Measurements from ENCODE around the gene GALNT2.

Gene GALNT2

GRCh38 chr1:230268371-230269170, 201.5 kb downstream of the GALNT2 start:
- Histone ChIP-seq H3K27me3 (ENCODE audit: insufficient read depth, poor library complexity, severe bottlenecking) (no peaks in the 10 kb centered on the region), H3K27ac (replicated peaks) (no peak overlapping the region), H3K4me3 (replicated peaks; ENCODE audit: insufficient read depth, low read length) (no peak overlapping the region)
- DNase-seq (ENCODE audit: low read depth in 1 of 2, low spot score in 1 of 2) = peak in 1 of 2 experiments; percentile 31
- TF ChIP-seq GABPA (IDR thresholded peaks at IDR 0.05; ENCODE audit: low read depth) (no peak), REST (IDR thresholded peaks at IDR 0.05; ENCODE audit: insufficient replicate concordance, low read depth) (no peak), POLR2AphosphoS5 (IDR thresholded peaks at IDR 0.05; ENCODE audit: low read depth) (no peak), SPI1 (IDR thresholded peaks at IDR 0.05; ENCODE audit: borderline replicate concordance, low read depth) (no peak)
- TF ChIP-seq, protein P1, sequence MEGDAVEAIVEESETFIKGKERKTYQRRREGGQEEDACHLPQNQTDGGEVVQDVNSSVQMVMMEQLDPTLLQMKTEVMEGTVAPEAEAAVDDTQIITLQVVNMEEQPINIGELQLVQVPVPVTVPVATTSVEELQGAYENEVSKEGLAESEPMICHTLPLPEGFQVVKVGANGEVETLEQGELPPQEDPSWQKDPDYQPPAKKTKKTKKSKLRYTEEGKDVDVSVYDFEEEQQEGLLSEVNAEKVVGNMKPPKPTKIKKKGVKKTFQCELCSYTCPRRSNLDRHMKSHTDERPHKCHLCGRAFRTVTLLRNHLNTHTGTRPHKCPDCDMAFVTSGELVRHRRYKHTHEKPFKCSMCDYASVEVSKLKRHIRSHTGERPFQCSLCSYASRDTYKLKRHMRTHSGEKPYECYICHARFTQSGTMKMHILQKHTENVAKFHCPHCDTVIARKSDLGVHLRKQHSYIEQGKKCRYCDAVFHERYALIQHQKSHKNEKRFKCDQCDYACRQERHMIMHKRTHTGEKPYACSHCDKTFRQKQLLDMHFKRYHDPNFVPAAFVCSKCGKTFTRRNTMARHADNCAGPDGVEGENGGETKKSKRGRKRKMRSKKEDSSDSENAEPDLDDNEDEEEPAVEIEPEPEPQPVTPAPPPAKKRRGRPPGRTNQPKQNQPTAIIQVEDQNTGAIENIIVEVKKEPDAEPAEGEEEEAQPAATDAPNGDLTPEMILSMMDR (IDR thresholded peaks at IDR 0.05; ENCODE audit: insufficient read depth, low read length) = no peak

DNA sequence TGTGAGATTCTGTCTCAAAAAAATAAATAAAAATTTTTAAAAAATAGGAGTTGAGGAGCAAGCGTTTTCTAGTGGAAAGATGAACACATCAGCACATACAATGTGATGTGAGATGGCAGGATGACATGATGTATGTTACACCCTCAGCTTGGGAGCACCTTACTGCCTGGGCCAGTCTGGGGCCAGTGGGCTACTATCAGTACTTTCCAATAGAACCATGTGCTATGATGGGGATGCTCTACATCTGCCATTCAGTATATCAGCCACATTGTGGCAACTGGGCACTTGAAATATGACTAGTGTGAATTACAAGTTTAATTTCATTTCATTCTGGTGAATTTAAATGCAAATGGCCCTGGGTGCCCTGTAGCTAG, 203.1 kb downstream of the GALNT2 start:
- DNase-seq (ENCODE audit: low read depth in 1 of 2, low spot score in 1 of 2) = no peak
- Histone ChIP-seq H3K27ac (replicated peaks) (no peak overlapping the region), H3K27me3 (ENCODE audit: insufficient read depth, poor library complexity, severe bottlenecking) (no peaks in the 10 kb centered on the region), H3K4me3 (replicated peaks; ENCODE audit: insufficient read depth, low read length) (no peak overlapping the region)
- TF ChIP-seq REST (IDR thresholded peaks at IDR 0.05; ENCODE audit: insufficient replicate concordance, low read depth) (no peak), GABPA (IDR thresholded peaks at IDR 0.05; ENCODE audit: low read depth) (no peak), POLR2AphosphoS5 (IDR thresholded peaks at IDR 0.05; ENCODE audit: low read depth) (no peak), SPI1 (IDR thresholded peaks at IDR 0.05; ENCODE audit: borderline replicate concordance, low read depth) (no peak)
- TF ChIP-seq, protein P1 (IDR thresholded peaks at IDR 0.05; ENCODE audit: insufficient read depth, low read length) = no peak

GRCh38 chr1:230270559-230271281, 203.7 kb downstream of the GALNT2 start:
- TF ChIP-seq POLR2AphosphoS5 (IDR thresholded peaks at IDR 0.05; ENCODE audit: low read depth) = no peak
- TF ChIP-seq, protein P1 (IDR thresholded peaks at IDR 0.05; ENCODE audit: insufficient read depth, low read length) = no peak
- TF ChIP-seq GABPA (IDR thresholded peaks at IDR 0.05; ENCODE audit: low read depth) = no peak
- TF ChIP-seq REST (IDR thresholded peaks at IDR 0.05; ENCODE audit: insufficient replicate concordance, low read depth) = no peak
- TF ChIP-seq SPI1 (IDR thresholded peaks at IDR 0.05; ENCODE audit: borderline replicate concordance, low read depth) = no peak
- DNase-seq (ENCODE audit: low read depth in 1 of 2, low spot score in 1 of 2) = peak in 1 of 2 experiments; percentile 16
- Histone ChIP-seq H3K27me3 (ENCODE audit: insufficient read depth, poor library complexity, severe bottlenecking) (no peaks in the 10 kb centered on the region), H3K4me3 (replicated peaks; ENCODE audit: insufficient read depth, low read length) (no peak overlapping the region), H3K27ac (replicated peaks) (peak overlapping the region; percentile 17)
